ENCODE results near the gene TRAP1.
"Not testable (repeated sequence)": the region's sequence is repeated elsewhere in the genome, so short reads cannot be mapped to it uniquely, and the experiment has no call there.

Gene TRAP1

DNA sequence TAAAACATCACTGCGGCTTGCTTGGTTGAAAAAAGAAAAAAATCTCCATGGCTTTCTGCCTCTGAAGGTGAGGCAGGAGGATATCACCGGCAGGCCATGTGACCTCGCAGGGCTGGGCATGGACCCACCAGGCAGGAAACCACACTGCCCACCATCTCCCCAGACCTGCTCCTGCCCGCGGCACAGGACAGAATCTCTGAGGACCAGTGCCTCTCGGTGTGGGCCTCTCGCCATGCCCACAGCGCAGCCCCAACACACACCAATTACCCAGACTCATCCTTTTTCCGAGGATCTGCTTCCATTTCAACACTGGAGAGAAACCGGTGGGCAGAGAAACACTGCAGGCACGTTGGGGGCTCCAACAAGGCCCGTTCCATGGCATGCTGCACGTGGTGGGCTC lies 46.6 kb downstream of the TRAP1 start:
- no peak for DNase-seq

DNA sequence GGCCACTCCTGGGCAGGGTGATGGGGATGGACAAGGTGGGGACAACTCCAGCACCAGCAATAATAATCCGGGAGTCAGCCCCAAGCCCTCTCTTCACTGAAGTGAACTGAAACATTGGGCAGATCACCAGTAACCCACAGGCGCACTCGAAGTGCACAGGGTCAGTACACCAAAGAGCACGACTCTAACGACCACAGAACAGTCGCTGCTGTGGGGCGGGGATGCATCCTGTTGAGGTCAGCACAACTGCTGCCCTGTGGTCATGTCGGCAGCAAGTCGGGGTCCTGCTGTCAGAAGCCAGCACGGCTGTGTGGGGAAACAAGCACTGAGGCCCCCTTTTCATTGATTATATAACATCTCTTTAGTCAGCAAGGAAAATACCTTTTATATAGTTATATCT lies 48.2 kb downstream of the TRAP1 start:
- no peak for DNase-seq

DNA sequence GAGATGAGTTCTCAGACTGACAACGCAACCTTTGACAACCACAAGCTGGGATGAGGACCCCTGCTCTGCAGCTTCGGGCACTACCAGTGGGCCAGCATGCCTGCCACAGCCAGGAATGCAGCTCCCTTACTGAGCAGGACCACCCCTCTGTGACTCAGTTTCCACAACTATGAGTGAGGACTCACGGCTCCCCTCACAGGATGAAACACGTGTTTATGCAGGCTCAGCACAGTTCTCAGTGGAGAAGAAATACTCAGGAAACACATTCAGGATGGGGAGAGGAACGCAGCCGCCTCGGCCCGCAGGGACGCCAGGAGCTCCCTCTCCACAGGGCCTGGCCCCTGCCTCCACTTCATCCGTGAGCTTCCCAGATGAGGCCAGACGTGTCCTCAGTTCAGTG lies 48.7 kb downstream of the TRAP1 start:
- no peak for DNase-seq

DNA sequence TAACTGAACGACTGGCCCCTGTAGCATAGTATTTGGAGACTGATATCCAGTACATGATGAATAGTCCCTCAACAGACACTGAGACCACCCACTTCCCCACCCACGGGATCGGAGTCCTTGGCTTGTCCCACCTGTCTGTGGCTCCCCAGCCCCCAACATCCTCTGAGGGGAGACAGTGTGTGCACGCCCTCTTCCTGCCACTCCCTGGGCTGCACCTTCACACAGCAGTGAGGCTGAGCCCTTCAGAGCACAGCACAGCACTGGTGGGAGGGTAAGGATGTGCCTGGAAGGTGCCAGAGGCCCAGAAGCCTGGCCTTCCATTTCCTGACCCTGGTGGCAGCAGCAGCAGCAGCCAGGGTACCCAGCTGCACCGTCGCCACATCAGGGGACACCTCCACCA lies 51.8 kb downstream of the TRAP1 start:
- no peak for DNase-seq

DNA sequence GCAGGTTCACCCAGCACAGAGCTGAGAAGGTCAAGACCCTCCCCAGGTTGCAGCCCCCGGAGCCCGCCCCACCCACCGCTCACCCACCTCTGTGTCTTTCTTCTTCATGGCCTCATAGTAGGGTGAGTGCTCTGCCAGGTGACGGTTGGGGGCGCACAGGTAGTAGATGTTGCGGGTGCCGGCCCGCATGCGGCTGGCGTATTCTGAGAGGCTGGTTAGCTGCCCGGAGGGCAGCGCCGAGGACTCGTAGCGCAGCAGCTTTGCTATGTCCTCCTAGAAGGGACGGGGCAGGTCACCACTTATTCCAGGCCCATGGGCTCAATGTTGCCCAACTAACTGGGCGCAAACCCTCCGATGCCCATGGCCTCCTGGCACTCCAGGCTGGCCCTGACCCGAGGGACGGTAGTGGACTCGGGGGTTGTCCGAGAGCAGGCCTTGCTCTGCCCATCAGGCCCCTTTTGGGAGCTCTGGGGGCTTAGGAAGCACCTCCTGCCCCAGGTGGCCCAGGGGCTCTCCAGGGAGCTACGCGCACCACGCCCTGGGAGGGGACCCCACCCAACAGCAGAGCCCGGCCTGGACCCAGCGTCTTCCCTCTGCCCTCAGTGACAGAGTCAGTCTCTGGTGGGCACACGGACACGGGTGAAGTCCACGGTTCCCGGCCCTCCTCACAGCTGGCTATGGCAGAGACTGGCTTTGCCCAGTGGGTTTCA lies 53.0 kb downstream of the TRAP1 start:
- DNase-seq: no peak

DNA sequence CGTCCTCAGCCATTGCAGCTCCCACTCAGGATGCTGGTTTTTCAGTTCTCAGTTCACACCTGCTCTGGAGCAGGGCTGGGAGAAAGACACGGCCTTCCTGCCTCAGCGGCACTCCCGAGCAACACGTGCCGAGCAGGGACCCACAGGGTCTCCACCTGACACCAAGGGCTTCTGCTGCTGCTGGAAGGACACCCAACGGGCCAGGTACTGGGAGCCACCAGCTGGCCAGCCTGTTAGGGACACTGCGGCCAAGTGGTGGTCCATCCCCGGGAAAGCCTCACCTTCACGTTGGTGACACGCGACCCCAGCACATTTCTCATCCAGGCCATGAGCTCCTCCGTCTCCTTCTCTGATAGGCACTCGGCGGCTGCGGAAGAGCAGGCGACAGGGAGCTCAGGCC lies 54.7 kb downstream of the TRAP1 start:
- no peak for DNase-seq

DNA sequence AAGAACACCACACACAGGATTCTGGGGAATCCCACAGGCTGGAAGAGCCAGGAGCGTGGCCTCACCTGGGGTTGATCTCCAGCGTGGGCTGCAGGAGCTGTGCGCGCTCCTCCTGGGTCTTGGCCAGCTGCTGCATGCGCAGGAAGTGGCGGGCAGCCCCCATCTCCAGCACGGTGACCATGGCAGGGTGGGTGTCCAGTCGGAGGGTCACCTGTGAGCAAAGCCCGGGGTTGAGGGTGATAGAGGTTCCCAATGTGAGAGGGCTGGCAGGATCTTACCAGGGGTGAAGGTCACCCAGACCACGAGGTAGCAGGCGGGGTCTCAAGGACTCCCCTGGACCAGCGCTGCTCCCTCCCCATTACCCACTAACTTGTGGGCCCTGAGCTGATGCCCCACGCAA lies 55.4 kb downstream of the TRAP1 start:
- no peak for DNase-seq

DNA sequence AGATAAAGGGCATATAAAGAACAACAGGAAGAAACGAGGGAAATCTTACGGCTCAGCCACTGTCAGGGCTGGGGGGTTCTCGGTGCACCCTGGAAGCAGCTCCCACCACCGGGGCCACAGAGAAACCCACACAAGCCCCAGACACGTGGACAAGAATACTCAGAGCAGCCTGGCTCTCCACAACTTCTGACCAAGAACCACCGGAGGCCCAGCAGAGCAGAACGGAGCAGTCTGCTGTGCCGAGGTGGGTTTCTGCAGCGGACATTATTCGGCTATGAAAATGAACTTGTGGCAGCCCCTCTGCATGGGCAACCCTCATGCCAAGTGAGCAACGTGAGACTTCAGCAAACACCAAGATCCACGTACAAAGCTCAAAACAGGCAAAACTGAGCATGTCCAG lies 56.0 kb downstream of the TRAP1 start:
- DNase-seq: no peak

DNA sequence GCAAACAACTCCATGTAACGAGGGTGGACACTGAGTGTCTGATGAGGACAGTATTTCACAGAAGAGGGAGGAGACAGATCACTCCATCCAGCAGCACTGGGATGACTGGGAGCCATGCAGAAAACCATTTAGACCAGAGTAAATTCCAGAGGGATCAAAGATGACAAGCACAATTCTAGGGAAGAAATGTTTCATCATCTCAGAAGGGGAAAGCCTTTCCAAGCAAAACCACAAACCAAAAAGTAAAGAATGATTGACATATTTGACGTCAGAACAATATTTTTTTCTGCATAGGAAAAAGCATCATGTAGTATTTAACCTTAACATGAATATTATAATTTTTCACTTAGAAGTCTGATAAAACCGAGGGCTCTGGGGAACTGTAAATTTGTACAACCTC lies 58.1 kb downstream of the TRAP1 start:
- no peak for DNase-seq

DNA sequence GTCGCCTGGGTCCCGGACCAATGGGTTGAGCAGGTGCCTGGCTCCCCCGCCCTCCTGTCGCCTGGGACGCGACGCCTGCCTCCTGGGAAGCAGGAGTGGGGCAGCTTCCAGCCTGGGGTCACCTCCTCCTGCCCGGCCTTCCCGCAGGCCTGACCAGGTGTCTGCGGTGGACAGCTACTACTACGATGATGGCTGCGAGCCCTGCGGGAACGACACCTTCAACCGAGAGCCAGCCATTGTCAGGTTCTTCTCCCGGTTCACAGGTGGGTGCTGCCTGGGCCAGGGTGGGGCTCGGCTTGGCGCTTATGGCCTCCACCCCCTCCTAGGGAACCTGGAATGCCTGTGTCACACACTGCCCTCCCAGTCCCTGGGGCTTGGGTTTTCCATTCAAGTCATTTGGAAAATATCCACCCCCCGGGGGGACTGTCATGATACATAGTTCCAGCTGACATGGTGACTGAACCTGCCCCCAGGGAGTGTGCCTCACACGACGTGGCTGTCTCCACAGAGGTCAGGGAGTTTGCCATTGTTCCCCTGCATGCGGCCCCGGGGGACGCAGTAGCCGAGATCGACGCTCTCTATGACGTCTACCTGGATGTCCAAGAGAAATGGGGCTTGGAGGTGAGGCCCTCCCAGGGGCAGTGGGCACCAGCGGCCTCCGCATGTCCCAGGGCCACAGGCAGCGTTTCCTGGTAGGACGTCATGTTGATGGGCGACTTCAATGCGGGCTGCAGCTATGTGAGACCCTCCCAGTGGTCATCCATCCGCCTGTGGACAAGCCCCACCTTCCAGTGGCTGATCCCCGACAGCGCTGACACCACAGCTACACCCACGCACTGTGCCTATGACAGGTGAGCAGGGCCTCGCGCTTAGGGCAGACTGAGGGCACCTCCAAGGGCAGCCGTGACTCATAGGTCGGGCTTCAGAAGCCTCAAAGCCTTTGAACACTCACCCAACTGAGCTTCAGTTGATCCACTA lies 60.5 kb downstream of the TRAP1 start:
- no peak for DNase-seq

DNA sequence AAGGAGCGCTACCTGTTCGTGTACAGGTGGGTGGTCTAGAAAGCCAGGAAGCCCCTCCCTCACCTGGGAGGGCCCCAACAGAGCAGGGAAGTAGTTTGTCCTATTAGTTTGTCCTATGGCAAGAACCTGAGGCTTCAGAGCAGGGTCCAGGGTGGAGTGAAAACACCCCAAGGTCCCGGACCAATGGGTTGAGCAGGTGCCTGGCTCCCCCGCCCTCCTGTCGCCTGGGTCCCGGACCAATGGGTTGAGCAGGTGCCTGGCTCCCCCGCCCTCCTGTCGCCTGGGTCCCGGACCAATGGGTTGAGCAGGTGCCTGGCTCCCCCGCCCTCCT lies 61.2 kb downstream of the TRAP1 start:
- DNase-seq: not testable (repeated sequence)

DNA sequence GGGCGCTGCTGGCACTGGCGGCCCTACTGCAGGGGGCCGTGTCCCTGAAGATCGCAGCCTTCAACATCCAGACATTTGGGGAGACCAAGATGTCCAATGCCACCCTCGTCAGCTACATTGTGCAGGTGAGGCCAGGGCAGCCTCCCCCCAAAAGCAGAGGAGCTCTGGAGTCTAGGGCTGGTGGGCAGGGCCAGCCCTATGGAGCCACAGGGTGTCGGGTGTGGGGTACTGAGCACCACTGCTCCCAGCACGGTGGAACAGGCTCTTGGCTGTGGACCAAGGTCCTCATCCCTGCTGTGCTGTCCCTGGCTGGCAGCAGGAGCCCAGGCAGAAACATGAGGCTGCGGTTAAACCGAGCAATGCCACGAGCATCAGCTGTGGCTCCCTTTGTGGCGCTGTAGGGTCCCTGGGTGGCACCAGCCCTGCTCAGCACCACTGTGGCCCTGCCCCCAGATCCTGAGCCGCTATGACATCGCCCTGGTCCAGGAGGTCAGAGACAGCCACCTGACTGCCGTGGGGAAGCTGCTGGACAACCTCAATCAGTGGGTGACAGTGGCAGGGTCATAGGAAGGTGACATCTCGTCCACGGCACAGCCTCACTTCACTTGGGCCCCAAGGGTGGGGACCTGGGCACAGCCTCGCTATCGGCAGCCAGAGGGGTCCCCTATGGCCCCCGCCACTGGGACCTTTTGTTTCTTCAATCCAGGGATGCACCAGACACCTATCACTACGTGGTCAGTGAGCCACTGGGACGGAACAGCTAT lies 61.7 kb downstream of the TRAP1 start:
- DNase-seq: no peak

DNA sequence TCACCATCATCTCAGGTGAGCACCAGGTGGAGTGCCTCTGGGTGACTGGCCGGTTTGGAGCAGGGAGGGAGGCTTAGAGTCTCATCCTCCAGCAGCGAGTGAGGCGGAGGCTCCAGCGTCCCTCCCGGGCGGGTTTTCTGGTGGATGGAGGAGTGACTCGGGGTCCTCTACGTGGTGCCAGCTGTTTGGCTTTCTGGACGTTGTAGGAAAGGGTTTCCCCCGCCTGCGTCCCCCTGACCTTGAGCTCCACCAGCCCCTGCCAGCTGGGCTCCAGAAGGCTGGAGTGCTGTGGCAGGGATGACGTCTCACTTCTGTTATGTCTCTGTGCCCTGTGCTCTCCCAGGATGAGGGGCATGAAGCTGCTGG lies 62.3 kb downstream of the TRAP1 start:
- DNase-seq: no peak

DNA sequence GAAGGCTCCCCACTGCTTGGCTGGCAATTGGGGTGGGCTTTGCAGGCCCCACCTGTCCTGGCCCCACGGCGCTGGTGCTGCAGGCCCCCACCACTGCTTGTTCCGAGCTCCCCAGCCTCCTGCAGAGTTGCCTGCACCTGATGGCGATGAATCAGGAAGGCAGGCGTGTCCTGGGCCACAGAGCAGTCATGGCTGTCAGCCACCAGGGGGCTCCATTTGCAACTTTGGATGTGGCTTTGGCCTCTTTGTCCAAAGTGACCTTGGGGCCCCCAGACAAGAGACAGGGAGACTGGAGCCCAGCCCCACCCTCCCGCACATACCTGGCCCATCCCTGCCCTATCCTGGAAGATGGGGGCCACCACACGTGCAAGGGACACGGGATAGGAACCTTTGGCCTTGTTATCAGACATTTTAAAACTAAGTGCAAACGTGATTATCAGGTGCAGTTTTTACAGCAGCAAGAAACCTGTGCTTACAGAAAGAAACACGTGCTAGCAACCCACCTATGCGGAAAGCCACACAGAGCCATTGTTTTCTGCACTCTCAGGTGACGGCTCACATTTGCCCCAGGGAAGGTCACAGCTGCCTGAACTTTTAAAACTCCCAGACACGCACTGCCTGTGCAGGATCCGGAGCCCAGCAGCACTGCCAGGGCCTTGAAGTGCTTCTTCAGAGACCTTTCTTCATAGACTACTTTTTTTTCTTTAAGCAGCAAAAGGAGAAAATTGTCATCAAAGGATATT lies 62.9 kb downstream of the TRAP1 start, which contains the start of gene DNASE1:
TSS of gene DNASE1 (plus strand) at position 443 of the 743 bp plus-strand sequence. CDS start 683 bp downstream, outside the sequence.
- DNase-seq: peak; percentile 70

DNA sequence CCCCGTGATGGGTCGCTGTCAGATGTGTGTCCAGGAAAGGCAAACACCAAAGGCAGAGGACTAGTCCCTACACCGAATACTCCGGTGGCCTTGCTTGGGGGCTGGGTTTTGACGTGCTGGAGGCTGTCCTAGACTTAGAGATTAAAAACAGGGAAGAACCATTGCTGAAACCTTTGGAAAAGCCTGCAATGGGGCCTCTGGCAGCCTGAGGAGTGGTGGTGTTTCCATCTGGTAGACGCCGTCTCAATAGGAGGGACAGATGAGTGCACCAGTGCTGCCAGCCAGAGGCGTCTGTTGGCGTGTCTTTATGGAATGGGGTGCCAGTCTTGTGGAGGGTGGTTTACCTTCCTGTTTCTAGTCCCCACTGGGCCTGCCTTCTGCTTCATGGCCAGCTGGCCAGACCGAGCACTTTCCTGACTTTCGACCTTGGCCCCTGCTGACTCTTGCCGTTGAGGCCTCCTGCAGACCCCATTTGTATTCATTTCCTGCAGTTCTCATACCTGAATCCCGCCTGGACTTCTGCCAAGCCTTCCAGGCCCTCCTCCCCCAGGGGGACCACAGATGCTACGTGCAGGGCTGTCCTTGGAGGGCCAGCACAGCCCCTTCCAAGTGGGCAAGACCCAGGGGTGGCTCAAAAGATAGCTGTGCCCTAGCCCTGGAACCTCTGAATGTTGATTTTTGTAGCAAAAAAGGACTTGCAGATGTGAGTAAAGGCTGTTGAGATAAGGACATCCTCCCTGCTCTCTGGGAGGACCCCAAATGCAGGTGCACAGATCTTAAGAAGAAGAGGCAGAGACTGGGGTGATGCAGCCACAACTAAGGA lies 64.7 kb downstream of the TRAP1 start:
- no peak for DNase-seq

DNA sequence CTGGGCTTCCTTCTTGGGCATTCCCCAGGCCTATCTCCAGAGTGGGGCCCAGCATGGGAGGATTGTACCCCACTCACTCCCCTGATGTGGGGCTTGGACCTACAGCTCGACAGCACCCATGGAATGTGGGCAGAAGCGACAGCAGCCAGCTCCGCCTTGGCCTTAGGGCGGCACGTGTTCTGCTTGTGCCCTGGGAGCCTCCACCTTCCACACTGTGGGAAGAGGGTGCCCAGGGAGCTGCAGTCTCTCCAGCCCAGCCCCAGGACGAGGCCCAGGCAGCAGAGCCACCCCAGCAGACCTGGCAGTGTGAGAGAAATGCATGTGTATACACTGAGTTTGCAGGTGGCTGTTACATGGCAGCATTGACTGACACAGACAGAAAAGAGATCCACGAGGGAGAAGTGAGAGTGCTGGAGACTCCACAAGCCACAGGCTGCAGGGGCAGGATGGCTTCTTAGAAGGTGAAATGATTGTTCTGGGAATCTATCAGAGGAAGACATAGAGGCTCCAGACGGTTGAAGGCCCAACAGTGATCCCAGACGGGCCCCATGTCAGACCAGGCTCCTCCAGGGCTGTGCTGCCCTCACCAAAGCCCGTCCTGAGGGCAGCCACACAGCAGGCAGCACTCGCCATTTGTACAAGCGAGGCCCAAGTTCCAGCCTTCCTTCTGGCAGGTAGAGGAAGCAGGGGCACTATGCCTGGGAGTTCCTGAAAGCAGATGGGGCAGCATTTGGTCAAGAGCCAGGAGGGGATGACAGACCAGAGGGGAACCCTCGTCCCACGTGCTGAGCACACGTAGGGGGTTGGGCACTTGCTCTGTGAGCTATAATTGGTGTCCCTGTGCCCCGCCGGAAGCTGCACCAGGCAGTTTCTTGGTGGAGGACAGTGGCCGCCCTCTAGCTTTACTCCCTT lies 65.6 kb downstream of the TRAP1 start:
- no peak for DNase-seq

DNA sequence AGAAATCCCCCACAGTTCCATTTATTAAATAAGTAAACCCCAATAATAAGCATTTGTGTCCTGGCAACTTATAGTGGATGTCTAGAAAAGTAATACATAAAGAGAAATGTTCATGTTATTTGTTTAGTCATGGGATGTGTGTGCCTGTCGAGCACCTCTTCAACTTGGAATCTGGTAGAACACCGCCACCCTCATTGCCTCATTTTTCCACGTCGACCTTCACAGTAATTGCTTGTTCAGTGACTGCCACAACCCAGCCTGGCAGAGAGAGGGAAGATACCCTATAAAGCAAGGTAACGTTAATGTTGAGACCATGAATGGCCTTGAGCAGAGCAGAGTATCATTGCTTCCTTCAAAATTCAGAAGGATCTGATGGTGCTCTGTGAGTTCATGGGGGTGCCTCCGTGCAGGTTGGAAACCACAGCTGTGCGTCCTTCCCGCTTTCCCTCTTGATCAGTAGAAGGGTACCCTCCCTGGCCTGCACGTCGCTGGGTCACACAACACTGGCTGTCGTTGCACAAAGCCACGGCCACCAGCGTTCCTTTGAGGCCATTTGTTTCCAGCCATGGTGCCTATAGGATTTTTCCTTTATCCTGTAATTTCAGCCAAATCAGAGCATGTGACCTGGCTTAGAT lies 66.6 kb downstream of the TRAP1 start:
- DNase-seq: no peak

DNA sequence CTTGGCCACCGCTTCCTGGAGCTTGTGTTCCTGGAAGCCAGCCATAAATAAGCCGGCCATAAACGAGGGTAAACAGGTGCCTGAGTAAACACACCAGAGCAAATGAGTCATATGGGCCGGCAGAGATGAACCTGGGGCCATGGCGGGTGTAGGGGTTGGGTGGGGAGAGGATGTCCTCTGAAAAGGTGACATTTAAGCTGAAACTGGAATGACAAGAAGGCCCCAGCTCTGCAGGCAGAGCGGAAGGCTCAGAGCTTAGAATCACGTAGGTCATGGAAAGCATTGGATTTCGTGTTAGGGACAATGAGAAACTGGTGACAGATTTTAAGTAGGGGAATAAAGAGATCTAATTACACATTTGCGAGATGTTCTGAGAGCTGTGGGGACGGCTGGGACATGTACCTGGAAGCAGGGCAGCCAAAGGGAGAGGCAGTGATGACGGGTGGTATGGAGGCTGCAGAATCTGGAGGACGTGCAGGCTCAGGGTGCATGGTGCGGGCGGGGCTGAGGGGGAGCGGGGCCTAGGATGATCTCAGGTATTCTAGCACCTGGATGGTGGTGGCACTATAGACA lies 70.9 kb downstream of the TRAP1 start:
- DNase-seq: no peak

DNA sequence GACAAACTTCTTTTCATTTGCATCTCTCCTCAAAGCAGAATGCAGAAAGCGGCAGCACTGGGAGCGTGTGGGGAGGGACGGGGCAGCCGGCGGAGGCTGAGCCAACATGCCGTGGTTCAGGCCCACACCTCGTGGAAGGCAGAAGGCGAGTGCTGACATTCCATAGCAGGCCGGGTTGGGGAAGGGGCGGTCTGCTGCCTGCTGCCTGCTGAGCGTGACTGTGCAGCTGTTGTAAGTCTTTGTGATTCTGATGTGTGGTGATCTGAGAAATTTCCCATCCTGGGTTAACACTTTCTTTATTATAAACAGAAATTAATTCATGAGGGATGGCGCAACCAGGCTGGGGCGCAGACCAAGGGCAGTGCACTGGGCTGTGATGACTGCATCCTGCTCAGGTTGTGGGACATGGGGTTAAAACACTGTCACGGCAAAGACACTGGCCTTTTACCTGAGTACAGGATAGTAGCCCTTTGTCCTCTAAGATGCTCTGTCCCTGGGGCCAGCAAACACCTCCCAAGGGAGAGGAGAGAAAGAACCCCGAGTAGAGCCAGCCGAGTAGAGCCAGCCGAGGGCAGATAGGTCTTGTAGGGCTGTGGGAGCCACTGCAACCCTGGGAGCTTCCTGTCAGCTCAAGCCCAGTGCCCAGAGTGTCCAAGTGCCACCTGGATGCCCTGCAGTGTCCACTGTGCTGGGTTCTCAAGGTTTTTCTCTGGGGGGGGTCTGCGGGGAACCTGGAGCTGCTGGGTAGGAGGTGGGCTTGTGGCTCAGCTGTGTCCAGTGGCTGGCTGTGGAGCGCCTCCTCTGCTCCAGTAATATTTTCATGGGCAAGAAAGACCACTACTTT lies 71.6 kb downstream of the TRAP1 start:
- no peak for DNase-seq
